Spleen (tissue), 11 donors: ENCODE data around the gene UQCRC1. TPM values are rescaled to one million over a fixed set of nuclear protein-coding genes. Genes with fewer than 3 reads are reported as not detected.

Experiments used
- DNase-seq: peaks from one replicate; pipeline ENCODE4 v3.0.0-alpha.2; 2020
- H3K27ac ChIP-seq, 8 donors: fragments of 200-600 bp; sonication (generic) in 7 of 8; 1 replicate in 4 of 8; 2 replicates in 4 of 8; pipeline versions ENCODE4 v1.5.0 to v1.8.0; 2016 to 2021; ENCODE audit warnings: inconsistent platforms in 4 of 8, mild to moderate bottlenecking in 4 of 8, moderate library complexity in 1 of 8
- H3K27me3 ChIP-seq, 7 donors: fragments of 200-600 bp; sonication (generic) in 6 of 7; replicated peaks in 1 of 7; 1 replicate in 4 of 7; 2 replicates in 3 of 7; pipeline versions ENCODE4 v1.5.0 to v1.8.0; 2016 to 2021; ENCODE audit warnings: inconsistent platforms in 3 of 7, mild to moderate bottlenecking in 1 of 7
- H3K36me3 ChIP-seq, 6 donors: fragments of 200-600 bp; sonication (generic) in 5 of 6; 1 replicate in 4 of 6; 2 replicates in 2 of 6; pipeline versions ENCODE4 v1.5.0 to v1.8.0; 2016 to 2021; ENCODE audit warnings: inconsistent platforms in 2 of 6
- H3K4me1 ChIP-seq, 6 donors: fragments of 200-600 bp; sonication (generic) in 5 of 6; 1 replicate in 3 of 6; 2 replicates in 3 of 6; pipeline versions ENCODE4 v1.5.0 to v1.8.0; 2016 to 2021; ENCODE audit warnings: inconsistent platforms in 3 of 6
- H3K4me3 ChIP-seq, 8 donors: fragments of 200-600 bp; sonication (generic) in 7 of 8; 1 replicate in 4 of 8; 2 replicates in 4 of 8; pipeline versions ENCODE4 v1.5.0 to v1.8.0; 2016 to 2021; ENCODE audit warnings: inconsistent platforms in 4 of 8, mild to moderate bottlenecking in 4 of 8, moderate library complexity in 2 of 8
- H3K9me3 ChIP-seq, 8 donors: fragments of 200-600 bp; sonication (generic) in 7 of 8; 1 replicate in 4 of 8; 2 replicates in 4 of 8; pipeline versions ENCODE4 v1.5.0 to v1.8.0; 2016 to 2021; ENCODE audit warnings: inconsistent platforms in 4 of 8
- POLR2A ChIP-seq, 3 donors: fragments of 450-650 bp; IDR thresholded peaks; one replicate each; pipeline ENCODE4 v1.5.1; 2017; ENCODE audit warnings: antibody characterized with exemption in 3 of 3, mild to moderate bottlenecking in 1 of 3
- POLR2AphosphoS5 ChIP-seq, 3 donors: sonication (generic); formaldehyde crosslinking; IDR thresholded peaks; one replicate each; pipeline ENCODE4 v1.5.1; 2017; ENCODE audit warnings: antibody characterized with exemption in 3 of 3
- WGBS, 5 donors: extraction: QIAGEN DNeasy Blood & Tissue Kit in 3 of 5; methylation state at CpG; one replicate each; pipeline versions ENCODE4 v1.1.5 to v1.1.7; 2013 to 2018; 5-methylcytosine and 5-hydroxymethylcytosine counted together
- intact Hi-C: fragments of 100-400 bp; cut with DNase I; formaldehyde crosslinking; loops from one replicate; pipeline ENCODE4 v1.15.0; 2023; ENCODE audit warnings: low total_unique reads
- polyA plus RNA-seq, 3 donors: library from polyadenylated mRNA; stranded (reverse); fragments of 200-250 nt; gene quantifications; one replicate each; pipeline ENCODE4 v1.2.1, GENCODE V29; 2013
- total RNA-seq, 7 donors: library from RNA; depleted of rRNA in 3 of 7; stranded (reverse); fragments of >200 nt in 3 of 7; fragmentation: NEBNext Ultra II Directional in 4 of 7; extraction: Animal tissue kit (Norgen Biotek cat#: 25700) in 4 of 7; gene quantifications; one replicate each; pipeline versions ENCODE4 v1.1.0 to v1.2.1, GENCODE V29; 2016 to 2021
- TF ChIP-seq, protein P1 (sequence below), 11 experiments: fragments of 200-600 bp in 7 of 11; fragments of 450-650 bp in 4 of 11; sonication (generic) in 4 of 11; IDR thresholded peaks in 8 of 11; conservative IDR thresholded peaks in 3 of 11; 1 replicate in 7 of 11; 2 replicates in 4 of 11; pipeline versions ENCODE4 v1.4.0 to v1.8.0; 2016 to 2021; ENCODE audit warnings: antibody characterized with exemption in 11 of 11, inconsistent platforms in 4 of 11, mild to moderate bottlenecking in 1 of 11
- donor health status: healthy with polysubstance abuse.
- donor health status: DM: no; HTN: no; CAD: no; lungs with moderate emphysema.
- donor health status: DM: no; HTN: no; CAD: no.
- donor health status: Bipolar disorder and iron deficiency.
- donor health status: healthy.
- donor health status: DM: no; HTN: no; CAD: no.
- donor health status: DM: yes; HTN: yes; CAD: no.

The UQCRC1 gene
- total and polyA plus RNA-seq, 10 donors, result 88.6 to 222 (median 128) TPM

DNA sequence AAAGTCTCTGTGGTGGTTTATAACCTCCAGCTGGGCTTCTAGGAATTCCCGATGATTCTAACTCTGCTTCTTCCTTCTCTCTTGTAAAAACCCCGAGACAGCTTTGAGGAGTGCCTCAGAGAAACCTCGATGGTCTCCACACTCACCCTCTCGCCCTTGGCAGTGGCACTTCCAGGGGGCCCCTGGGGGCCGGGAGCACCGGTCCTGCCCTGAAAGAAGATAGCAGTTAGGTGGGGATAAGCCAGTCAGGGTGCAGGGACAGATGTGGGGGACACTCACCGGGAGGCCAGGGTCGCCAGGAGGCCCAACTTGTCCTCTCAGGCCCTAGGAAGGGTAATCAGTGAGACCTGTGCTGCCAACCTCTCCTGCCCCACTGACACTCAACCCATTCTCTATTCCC, 24.0 kb downstream of the UQCRC1 start:
- 76 to 88% (median 78%) methylated on average over 6 to 8 of the region's 8 CpGs for WGBS, 5 donors
- no peak for DNase-seq
- TF ChIP-seq, protein P1, sequence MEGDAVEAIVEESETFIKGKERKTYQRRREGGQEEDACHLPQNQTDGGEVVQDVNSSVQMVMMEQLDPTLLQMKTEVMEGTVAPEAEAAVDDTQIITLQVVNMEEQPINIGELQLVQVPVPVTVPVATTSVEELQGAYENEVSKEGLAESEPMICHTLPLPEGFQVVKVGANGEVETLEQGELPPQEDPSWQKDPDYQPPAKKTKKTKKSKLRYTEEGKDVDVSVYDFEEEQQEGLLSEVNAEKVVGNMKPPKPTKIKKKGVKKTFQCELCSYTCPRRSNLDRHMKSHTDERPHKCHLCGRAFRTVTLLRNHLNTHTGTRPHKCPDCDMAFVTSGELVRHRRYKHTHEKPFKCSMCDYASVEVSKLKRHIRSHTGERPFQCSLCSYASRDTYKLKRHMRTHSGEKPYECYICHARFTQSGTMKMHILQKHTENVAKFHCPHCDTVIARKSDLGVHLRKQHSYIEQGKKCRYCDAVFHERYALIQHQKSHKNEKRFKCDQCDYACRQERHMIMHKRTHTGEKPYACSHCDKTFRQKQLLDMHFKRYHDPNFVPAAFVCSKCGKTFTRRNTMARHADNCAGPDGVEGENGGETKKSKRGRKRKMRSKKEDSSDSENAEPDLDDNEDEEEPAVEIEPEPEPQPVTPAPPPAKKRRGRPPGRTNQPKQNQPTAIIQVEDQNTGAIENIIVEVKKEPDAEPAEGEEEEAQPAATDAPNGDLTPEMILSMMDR (IDR thresholded peaks at IDR 0.05 in 8 of 11, conservative IDR thresholded peaks at IDR 0.05 in 3 of 11), result no peak
- TF ChIP-seq POLR2AphosphoS5 (IDR thresholded peaks at IDR 0.05), result no peak
- no peak for TF ChIP-seq POLR2A (IDR thresholded peaks at IDR 0.05)
- Histone ChIP-seq H3K27ac (no peak overlapping the region), H3K9me3 (no peaks in the 10 kb centered on the region), H3K36me3 (peaks cover 0 to 27% (median 0%) of the 10 kb centered on the region in 6 donors), H3K4me3 (no peak overlapping the region), H3K27me3 (peaks cover 0 to 26% (median 0%) of the 10 kb centered on the region in 7 donors), H3K4me1 (no peaks in the 10 kb centered on the region)
- intact Hi-C loops, result no loop called here

DNA sequence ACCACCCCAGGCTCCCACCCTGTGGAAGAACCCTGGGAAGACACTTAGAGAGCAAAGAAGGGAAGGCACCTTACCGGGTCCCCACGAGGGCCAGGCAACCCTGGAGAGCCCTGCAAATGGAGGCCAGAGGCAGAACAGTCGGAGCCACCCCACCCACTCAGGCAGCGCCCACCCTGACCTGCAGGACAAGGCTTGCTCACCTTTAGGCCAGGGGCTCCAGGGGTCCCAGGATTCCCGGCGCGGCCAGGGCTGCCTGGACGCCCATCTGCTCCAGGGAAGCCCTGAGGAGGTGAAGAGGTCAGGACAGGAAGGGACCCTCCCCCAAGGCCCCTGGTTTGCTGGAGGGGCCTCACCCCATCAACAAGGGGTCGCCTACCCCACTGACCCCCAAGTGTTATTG, 24.6 kb downstream of the UQCRC1 start:
- DNase-seq, result no peak
- no peak overlapping the region for H3K4me3 ChIP-seq
- H3K27ac ChIP-seq, result no peak overlapping the region
- TF ChIP-seq POLR2AphosphoS5 (IDR thresholded peaks at IDR 0.05) (no peak), POLR2A (IDR thresholded peaks at IDR 0.05) (no peak)
- TF ChIP-seq, protein P1 (IDR thresholded peaks at IDR 0.05 in 8 of 11, conservative IDR thresholded peaks at IDR 0.05 in 3 of 11), result no peak
- H3K27me3 ChIP-seq, result peaks cover 0 to 24% (median 0%) of the 10 kb centered on the region in 7 donors
- H3K36me3 ChIP-seq, result peaks cover 0 to 27% (median 0%) of the 10 kb centered on the region in 6 donors
- no peaks in the 10 kb centered on the region for H3K4me1 ChIP-seq
- intact Hi-C loops, result no loop called here
- WGBS, 5 donors, result 81 to 100% (median 89%) methylated on average over 2 to 9 of the region's 9 CpGs
- no peaks in the 10 kb centered on the region for H3K9me3 ChIP-seq

DNA sequence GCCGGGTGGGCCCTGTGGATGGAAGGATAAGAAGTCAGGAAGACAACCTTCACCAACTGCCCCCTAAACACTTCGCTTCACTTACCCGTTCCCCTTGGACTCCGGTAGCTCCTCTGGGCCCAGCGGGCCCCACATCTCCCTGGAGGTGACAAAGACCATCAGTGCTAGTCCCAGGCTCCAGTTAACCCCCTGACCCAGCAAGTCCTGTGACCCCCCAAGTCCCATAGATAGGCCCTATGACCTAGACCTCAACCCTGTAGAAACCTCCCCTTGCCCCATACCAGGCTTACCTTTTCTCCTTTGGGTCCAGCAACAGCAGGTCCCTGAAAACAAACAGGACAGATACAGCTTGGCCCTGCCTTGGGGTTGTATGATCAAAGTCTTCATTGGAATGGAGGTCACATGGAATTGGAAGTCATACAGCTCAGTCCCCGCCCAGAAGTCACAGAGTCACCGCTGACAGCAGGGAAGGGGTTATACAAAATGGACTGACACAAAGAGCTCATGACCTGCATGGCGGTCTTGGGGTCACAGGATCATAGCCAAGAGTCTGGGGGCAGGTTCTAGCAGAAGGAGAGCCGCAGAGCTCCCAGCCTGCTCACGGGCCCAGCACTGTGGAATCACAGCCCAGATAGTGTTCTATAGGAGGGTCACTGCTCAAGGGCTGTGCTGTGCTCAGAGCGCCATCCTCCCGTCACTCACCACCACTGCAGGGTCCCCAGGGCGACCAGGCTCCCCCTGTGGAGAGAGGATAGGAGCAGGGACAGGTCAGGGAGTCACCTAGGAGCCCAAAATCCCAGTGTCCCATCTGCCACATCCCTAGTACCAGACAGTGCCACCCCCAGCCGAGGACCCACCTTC, 27.6 kb downstream of the UQCRC1 start:
- intact Hi-C loops, result no loop called here
- no peaks in the 10 kb centered on the region for H3K4me1 ChIP-seq
- no peak for TF ChIP-seq POLR2A (IDR thresholded peaks at IDR 0.05)
- TF ChIP-seq, protein P1 (IDR thresholded peaks at IDR 0.05 in 8 of 11, conservative IDR thresholded peaks at IDR 0.05 in 3 of 11), result no peak
- H3K36me3 ChIP-seq, result peaks cover 0 to 28% (median 0%) of the 10 kb centered on the region in 6 donors
- no peak overlapping the region for H3K4me3 ChIP-seq
- WGBS, 5 donors, result 82 to 95% (median 90%) methylated on average over 11 to 14 of the region's 14 CpGs
- DNase-seq, result no peak
- H3K9me3 ChIP-seq, result no peaks in the 10 kb centered on the region
- no peaks in the 10 kb centered on the region for H3K27me3 ChIP-seq
- H3K27ac ChIP-seq, result no peak overlapping the region

DNA sequence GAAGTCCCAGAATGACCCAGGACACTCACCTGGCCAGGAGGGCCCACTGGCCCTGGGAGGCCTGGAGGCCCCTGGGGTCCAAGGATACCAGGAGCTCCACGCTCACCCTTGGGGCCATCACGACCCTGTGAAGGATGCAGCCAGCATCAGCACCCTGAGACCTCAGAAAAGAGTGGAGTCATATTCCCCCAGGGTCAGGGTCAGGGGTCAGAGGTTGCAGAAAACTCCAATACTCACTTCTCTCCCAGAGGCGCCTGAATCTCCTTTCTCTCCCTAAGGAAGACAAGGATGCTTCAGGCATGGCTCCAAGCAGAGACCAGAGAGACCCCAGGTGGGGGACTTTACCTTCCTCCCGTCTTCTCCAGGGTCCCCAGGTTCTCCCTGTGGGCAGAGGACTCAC, 32.8 kb downstream of the UQCRC1 start:
- Histone ChIP-seq H3K27me3 (no peaks in the 10 kb centered on the region), H3K9me3 (no peaks in the 10 kb centered on the region), H3K4me1 (no peaks in the 10 kb centered on the region), H3K36me3 (peaks cover 0 to 17% (median 0%) of the 10 kb centered on the region in 6 donors), H3K27ac (no peak overlapping the region), H3K4me3 (no peak overlapping the region)
- intact Hi-C loops, result no loop called here
- 77 to 92% (median 80%) methylated on average over 2 to 4 of the region's 4 CpGs for WGBS, 5 donors
- TF ChIP-seq POLR2AphosphoS5 (IDR thresholded peaks at IDR 0.05) (no peak), POLR2A (IDR thresholded peaks at IDR 0.05) (no peak)
- TF ChIP-seq, protein P1 (IDR thresholded peaks at IDR 0.05 in 8 of 11, conservative IDR thresholded peaks at IDR 0.05 in 3 of 11), result no peak
- no peak for DNase-seq
